ENCODE measurements around the gene GALNT10. TPM values are rescaled to one million over a fixed set of nuclear protein-coding genes. Genes with fewer than 3 reads are reported as not detected.
A peak's percentile ranks its signal among the peaks of the same experiment; 100 is the strongest.

Gene GALNT10
- total and polyA plus RNA-seq, 2 of the 4 experiments (the other 2 are of a cell fraction): 46.2 to 67.0 TPM

- in situ Hi-C loops (cut with MboI; ENCODE audit: low sequenced_read_pairs) (no loop called here), intact Hi-C loops (cut with micrococcal nuclease) (no loop called here), dilution Hi-C loops (cut with HindIII; ENCODE audit: low sequenced_read_pairs, unreplicated experiment) (no loop called here)
- H4K8ac ChIP-seq (ENCODE audit: low read depth in 2 of 2, low read length in 2 of 2): peak overlapping the region in 1 of 2 experiments; percentile 38; a peak in 2 of 4 replicates
- peaks cover 4% of the 10 kb centered on the region; the same call in 1 of the 2 replicates for H4K20me1 ChIP-seq (ENCODE audit: insufficient read depth, low read length)
- peak overlapping the region; percentile 14; the same call in 1 of the 2 replicates for H2BK120ac ChIP-seq (ENCODE audit: low read depth, low read length)
- peak overlapping the region; percentile 12; the same call in 1 of the 2 replicates for H3K4ac ChIP-seq (ENCODE audit: low read depth, low read length)
- peak overlapping the region; percentile 4; the same call in 1 of the 2 replicates for H3K4me2 ChIP-seq (ENCODE audit: low read depth, low read length)
- POLR2A ChIA-PET (ENCODE audit: unreplicated experiment): no interaction called here
- WGBS, 2 experiments (ENCODE audit: extremely low coverage in 2 of 2, insufficient read length in 1 of 2): 40% methylated on average over 2 of the region's 7 CpGs; no CpG with 5 or more reads in 1 of the 2 experiments
- H3K56ac ChIP-seq (ENCODE audit: extremely low read depth, insufficient read depth, low read length): 0 out of 2 replicates have a peak overlapping the region, but pooled peaks have one; percentile 22
- no peak overlapping the region for H4K5ac ChIP-seq (ENCODE audit: low read depth, low read length)
- ATAC-seq (ENCODE audit: low read depth) (peak; percentile 12), DNase-seq (peak; percentile 79)
- H2BK5ac ChIP-seq (ENCODE audit: low read depth, low read length, poor library complexity, severe bottlenecking): peak overlapping the region; percentile 65
- H3K9me1 ChIP-seq (ENCODE audit: insufficient read depth, low read length): peaks cover 33% of the 10 kb centered on the region
- H2BK15ac ChIP-seq (ENCODE audit: low read depth, low read length): no peak overlapping the region
- H3K4me3 ChIP-seq (ENCODE audit: insufficient read depth, low read depth, low read length): no peak overlapping the region
- peaks cover 14% of the 10 kb centered on the region for H3K4me1 ChIP-seq (ENCODE audit: control insufficient read depth, insufficient read depth, low read length)
- H3K36me3 ChIP-seq (ENCODE audit: control insufficient read depth, insufficient read depth, low read length): peaks cover 5% of the 10 kb centered on the region
- H3K9ac ChIP-seq (ENCODE audit: low read depth, low read length): no peak overlapping the region
- 0 out of 2 replicates have a peak, but pooled peaks cover 4% of the 10 kb centered on the region for H3K9me3 ChIP-seq (ENCODE audit: control insufficient read depth, insufficient read depth, low read length)
- peaks cover 25 to 75% of the 10 kb centered on the region in 2 experiments for H3K79me1 ChIP-seq (ENCODE audit: low read depth in 1 of 2, low read length in 2 of 2)
- H3K27ac ChIP-seq (ENCODE audit: insufficient read depth, low read length): no peak overlapping the region
- H2BK20ac ChIP-seq (ENCODE audit: low read depth, low read length): peak overlapping the region; percentile 29; the same call in 1 of the 2 replicates
- H2AK5ac ChIP-seq (ENCODE audit: low read depth, low read length): peak overlapping the region; percentile 65; the same call in 1 of the 2 replicates
- no peak overlapping the region for H2AFZ ChIP-seq (replicated peaks; ENCODE audit: low read length, poor library complexity)
- H3K23ac ChIP-seq (ENCODE audit: low read depth, low read length): peak overlapping the region; percentile 11; the same call in 1 of the 2 replicates
- BruUV-seq (replicated peaks): no TSS peak
- H3K27me3 ChIP-seq (ENCODE audit: control insufficient read depth, insufficient read depth, low read length): no peaks in the 10 kb centered on the region
- H2AK9ac ChIP-seq (replicated peaks; ENCODE audit: low read depth, low read length, poor library complexity): no peak overlapping the region
- CTCF ChIA-PET: no interaction called here
- peak overlapping the region; percentile 30; the same call in 1 of the 2 replicates for H3K18ac ChIP-seq (ENCODE audit: low read depth, low read length)
- peak overlapping the region; percentile 37; the same call in 1 of the 2 replicates for H4K91ac ChIP-seq (ENCODE audit: insufficient read depth, low read depth, low read length)
- H3K14ac ChIP-seq (replicated peaks; ENCODE audit: low read depth, low read length): peak overlapping the region; percentile 32; the same call in 1 of the 2 replicates
- TF ChIP-seq SMC3 (IDR thresholded peaks at IDR 0.05; ENCODE audit: low read depth, low read length) (no peak), USF2 (IDR thresholded peaks at IDR 0.05; ENCODE audit: low read depth, low read length) (no peak), RCOR1 (IDR thresholded peaks at IDR 0.05; ENCODE audit: insufficient replicate concordance, low read length) (no peak), POLR2A (IDR thresholded peaks at IDR 0.05; ENCODE audit: low read depth, low read length) (no peak), FOS (IDR thresholded peaks at IDR 0.05; ENCODE audit: low read depth, low read length) (no peak), BHLHE40 (IDR thresholded peaks at IDR 0.05; ENCODE audit: low read depth, low read length) (no peak), NFE2L2 (IDR thresholded peaks at IDR 0.05; ENCODE audit: low read depth, low read length) (no peak), RFX5 (IDR thresholded peaks at IDR 0.05; ENCODE audit: low read depth, low read length) (no peak), RAD21 (IDR thresholded peaks at IDR 0.05; ENCODE audit: low read length) (no peak), CEBPB (IDR thresholded peaks at IDR 0.05; ENCODE audit: low read depth, low read length) (no peak), MAFK (IDR thresholded peaks at IDR 0.05; ENCODE audit: low read depth, low read length) (no peak), MXI1 (IDR thresholded peaks at IDR 0.05; ENCODE audit: borderline replicate concordance, low read depth, low read length) (no peak)
- TF ChIP-seq, protein P1, sequence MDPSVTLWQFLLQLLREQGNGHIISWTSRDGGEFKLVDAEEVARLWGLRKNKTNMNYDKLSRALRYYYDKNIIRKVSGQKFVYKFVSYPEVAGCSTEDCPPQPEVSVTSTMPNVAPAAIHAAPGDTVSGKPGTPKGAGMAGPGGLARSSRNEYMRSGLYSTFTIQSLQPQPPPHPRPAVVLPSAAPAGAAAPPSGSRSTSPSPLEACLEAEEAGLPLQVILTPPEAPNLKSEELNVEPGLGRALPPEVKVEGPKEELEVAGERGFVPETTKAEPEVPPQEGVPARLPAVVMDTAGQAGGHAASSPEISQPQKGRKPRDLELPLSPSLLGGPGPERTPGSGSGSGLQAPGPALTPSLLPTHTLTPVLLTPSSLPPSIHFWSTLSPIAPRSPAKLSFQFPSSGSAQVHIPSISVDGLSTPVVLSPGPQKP (IDR thresholded peaks at IDR 0.05; ENCODE audit: borderline replicate concordance, low read depth, low read length): no peak
- TF ChIP-seq, protein P2, sequence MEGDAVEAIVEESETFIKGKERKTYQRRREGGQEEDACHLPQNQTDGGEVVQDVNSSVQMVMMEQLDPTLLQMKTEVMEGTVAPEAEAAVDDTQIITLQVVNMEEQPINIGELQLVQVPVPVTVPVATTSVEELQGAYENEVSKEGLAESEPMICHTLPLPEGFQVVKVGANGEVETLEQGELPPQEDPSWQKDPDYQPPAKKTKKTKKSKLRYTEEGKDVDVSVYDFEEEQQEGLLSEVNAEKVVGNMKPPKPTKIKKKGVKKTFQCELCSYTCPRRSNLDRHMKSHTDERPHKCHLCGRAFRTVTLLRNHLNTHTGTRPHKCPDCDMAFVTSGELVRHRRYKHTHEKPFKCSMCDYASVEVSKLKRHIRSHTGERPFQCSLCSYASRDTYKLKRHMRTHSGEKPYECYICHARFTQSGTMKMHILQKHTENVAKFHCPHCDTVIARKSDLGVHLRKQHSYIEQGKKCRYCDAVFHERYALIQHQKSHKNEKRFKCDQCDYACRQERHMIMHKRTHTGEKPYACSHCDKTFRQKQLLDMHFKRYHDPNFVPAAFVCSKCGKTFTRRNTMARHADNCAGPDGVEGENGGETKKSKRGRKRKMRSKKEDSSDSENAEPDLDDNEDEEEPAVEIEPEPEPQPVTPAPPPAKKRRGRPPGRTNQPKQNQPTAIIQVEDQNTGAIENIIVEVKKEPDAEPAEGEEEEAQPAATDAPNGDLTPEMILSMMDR (conservative IDR thresholded peaks at IDR 0.05; ENCODE audit: low read depth, low read length): no peak
These were observed 21.3 kb downstream of the GALNT10 start for GRCh38 chr5:154211641-154212390.

Measured in IMR-90 (cell line).